GM19395 (cell line): ENCODE results near the gene DGKD.
"Not testable (repeated sequence)": the region's sequence is repeated elsewhere in the genome, so short reads cannot be mapped to it uniquely, and the experiment has no call there.

ENCODE experiments used
- ATAC-seq: cut with Tn5 transposase; IDR thresholded peaks from one replicate; pipeline ENCODE4 v1.9.1; 2021; ENCODE audit warnings: mild to moderate bottlenecking, moderate library complexity; ENCODE audit not compliant: unreplicated experiment

The DGKD gene

DNA sequence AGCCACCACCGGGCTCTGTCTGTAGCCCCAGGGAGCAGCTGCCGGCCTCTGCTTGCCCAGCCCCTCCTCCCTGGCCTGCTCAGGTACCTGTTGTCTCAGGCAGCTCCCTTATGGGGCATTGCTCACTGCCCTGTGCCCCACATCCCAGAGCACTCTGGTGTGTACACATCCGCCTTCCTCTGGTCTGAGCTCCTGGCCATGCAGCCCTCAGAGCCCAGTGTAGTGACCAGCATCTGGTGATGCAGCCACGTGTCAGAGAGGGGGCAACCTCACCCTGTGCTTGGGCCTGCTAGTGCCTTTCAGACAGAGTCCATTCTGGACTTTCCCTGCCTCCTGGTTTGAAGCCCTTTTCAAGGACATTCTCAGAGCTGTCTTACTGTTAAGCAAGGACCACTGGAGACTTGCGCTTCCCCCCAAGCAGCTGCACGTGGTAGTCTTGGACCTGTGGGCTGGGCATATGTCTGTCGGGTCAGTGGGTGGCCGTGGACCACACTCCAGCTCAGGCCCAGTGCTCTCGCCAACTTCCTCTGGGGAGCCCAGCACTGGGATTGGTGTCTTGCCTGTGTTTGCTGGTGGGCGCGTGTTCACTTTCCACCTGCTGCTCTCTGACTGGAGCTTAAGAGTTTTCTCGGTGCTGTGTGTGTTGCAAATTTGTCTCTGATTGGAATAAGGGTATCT lies 30.7 kb downstream of the DGKD start:
- peak; percentile 29 for ATAC-seq

DNA sequence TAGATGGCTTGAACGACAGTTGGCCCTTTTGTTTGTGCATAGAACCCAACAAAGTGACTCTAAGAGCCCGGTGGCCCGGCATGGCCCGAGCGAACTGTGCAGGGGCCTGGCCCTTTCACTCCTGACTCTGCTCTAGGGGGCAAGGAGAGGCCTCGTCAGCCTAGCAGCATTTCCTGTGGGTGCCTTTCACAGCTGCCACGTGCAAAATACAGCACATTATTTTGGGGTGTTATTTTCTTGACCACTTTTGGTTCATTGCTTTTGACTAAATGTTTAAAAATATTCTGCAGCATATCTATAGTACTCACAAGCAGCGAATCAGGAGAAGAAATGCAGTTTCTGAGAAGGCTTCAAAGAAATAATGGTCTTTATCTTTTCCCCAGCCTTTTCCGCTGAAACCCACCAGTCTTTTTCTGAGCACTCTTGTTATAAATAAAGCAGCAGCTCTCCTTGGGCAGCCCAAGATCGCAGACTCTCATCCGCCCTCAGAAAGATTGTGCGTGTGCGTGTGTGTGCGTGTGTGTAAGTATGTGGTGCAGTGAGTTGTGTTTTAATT lies 31.3 kb downstream of the DGKD start:
- ATAC-seq: peak; percentile 83

GRCh38 chr2:233386382-233387041 lies 32.2 kb downstream of the DGKD start:
- ATAC-seq: no peak

DNA sequence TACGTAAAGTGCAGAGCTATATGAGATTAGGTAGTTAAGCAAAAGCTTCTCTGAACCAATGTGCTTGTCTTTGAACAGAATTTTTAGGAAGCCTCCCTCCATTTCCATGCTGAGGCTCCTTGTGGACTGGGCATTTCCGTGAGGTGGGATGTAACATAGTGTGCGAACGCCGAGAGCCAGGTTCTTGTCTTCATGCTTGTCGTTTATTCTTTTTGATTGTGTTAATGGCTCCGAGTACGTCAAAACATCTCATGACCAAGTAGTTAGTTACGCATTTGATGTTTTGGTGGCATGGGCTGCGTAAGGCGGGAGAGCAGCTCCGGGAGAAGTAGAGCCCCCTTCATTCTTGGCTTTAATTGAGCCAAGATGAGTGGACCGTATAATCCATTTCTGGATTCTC lies 32.9 kb downstream of the DGKD start:
- no peak for ATAC-seq

DNA sequence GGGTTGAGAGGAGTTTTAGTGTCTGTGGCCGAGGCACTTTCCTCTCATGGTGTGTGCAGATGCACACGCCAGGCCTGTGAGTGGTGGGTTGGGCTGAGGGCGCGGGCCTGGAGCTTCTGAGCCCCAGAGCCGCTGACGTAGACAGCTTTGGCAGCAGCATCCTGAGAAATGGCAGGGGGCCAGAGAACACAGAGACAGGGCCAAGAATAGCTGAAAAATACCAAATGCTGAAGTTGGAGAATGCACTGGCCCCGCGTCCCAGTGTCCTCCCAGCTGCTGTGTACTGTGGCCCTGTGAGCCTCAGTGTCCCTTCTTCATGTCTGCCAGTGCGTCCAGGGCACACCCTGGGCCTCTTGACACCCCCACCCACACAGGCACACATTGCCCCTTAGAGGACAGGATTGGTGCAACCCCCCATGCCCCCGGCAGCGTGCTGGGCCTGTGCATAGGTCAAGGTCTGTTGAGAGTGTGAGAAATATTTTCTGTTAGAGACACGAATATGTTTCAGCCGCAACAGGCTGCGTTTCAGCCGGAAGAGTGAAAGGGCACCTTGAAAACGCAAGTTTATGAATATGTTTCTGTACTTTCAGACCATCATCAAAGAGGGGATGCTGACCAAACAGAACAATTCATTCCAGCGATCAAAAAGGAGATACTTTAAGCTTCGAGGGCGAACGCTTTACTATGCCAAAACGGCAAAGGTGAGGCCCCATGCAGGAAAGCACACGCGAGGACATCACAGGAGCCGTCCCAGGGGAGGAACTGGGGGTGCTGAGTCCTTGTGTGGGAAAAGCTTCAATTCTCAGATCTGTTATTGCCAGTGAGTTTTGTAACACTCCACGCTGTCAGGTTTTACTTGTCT lies 33.6 kb downstream of the DGKD start:
- ATAC-seq: no peak

GRCh38 chr2:233389601-233390125 lies 35.4 kb downstream of the DGKD start:
- ATAC-seq: no peak

DNA sequence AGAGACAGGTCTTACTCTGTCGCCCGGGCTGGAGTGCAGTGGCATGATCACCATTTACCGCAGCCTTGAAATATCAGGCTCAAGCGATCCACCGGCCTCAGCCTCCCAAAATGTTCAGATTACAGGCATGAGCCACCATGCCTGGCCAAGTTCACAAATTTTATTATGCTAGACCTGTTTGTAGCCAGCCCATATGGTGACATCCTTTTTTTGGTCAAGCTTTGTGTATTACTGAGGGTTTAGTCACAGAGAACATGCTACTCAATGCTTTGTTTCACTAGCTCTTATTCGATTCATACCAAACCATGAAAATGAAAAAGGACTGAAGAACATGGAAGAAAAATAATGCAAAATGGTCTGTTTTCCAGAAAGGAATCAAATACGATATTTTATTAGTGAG lies 41.4 kb downstream of the DGKD start:
- no peak for ATAC-seq

DNA sequence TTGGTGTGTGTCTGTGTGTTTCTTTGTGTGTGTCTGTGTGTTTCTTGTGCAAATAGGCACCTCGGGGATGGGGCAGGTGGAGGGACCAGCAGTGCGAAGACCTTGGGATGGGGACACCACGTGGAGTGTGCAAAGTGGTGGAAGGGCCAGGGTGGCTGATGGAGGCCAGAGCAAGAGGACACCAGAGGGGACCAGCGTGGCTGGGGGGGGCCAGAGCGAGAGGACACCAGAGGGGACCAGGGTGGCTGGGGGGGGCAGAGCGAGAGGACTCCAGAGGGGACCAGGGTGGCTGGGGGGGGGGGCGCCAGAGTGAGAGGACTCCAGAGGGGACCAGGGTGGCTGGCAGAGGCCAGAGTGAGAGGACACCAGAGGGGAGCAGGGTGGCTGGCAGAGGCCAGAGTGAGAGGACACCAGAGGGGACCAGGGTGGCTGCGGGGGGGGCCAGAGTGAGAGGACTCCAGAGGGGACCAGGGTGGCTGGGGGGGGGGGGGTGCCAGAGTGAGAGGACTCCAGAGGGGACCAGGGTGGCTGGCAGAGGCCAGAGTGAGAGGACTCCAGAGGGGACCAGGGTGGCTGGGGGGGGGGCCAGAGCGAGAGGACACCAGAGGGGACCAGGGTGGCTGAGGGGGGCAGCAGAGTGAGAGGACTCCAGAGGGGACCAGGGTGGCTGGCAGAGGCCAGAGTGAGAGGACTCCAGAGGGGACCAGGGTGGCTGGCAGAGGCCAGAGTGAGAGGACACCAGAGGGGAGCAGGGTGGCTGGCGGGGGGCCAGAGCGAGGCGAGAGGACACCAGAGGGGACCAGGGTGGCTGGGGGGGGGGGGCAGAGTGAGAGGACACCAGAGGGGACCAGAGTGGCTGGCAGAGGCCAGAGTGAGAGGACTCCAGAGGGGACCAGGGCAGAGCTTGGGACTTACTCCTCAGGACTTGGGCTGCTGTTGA lies 42.7 kb downstream of the DGKD start:
- ATAC-seq: not testable (repeated sequence)

- no peak for ATAC-seq
These were observed 45.3 kb downstream of the DGKD start for GRCh38 chr2:233399306-233400225.

- no peak for ATAC-seq
These were observed 46.0 kb downstream of the DGKD start for GRCh38 chr2:233400341-233400740.

GRCh38 chr2:233400961-233401360 lies 46.7 kb downstream of the DGKD start:
- no peak for ATAC-seq

GRCh38 chr2:233402346-233402745 lies 48.1 kb downstream of the DGKD start:
- no peak for ATAC-seq

DNA sequence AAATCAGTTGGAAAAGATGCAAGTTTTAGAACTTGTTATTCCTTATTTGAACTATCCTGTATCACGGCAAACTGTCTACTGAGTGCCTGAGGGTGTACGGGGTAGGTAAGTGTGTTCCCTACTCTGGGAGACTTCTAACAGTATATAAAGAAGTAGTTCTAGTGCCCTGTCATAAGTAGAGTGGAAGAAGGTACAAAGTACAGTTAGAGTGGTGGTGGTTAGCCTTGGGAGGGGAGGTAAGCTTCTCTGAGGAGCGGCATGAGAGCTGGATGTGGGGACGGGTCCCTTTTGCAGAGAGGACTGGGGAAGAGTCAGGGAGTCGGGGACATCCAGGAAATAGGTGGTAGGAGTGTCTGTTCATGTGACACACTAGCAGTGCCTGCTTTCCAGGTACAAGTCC lies 48.5 kb downstream of the DGKD start:
- no peak for ATAC-seq

GRCh38 chr2:233404222-233404621 lies 49.9 kb downstream of the DGKD start:
- no peak for ATAC-seq

DNA sequence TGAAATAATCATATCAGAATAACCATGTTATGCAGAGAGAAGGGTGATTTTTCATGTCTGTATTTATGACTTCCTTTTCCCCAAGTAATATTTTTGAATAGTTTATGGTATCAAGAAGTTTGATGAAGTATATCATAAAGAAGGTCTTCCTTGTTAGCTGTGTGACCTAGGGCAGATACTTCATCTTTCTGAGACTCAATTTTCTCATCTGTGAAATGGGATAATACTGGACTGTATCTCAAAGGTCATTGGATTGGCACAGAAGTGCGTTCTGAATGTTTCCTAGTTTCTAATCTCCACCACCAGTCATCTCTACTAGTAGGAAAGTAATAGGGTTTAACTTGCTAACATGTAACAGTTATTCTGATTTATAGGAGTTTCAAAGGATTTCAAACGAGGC lies 52.6 kb downstream of the DGKD start:
- no peak for ATAC-seq

DNA sequence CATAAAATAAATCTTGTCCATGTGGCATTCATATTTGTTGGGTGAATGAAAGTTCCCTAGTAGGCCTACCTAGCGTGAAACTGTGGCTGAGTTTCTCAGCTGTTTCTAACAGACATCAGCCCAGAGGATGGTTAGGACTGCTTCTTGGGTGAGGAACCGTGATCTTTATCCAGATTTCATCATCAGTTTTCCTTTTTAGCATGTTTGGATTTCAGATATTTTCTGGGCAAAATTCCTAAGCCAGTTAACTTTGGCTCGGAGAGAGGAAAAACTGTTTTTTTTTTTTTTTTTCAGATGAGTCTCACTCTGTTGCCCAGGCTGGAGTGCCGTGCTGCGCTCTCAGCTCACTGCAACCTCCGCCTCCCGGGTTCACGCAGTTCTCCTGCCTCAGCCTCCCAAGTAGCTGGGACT lies 53.5 kb downstream of the DGKD start:
- no peak for ATAC-seq

GRCh38 chr2:233408366-233409285 lies 54.3 kb downstream of the DGKD start:
- no peak for ATAC-seq
